GM23338 (cell line): Measurements from ENCODE around the gene ZCCHC9. TPM values are rescaled to one million over a fixed set of nuclear protein-coding genes. Genes with fewer than 3 reads are reported as not detected.

Source experiments
- ATAC-seq: fragments of 200-7000 bp; cut with Tn5 transposase; 3 replicates; pipeline ENCODE4 v1.9.1; 2020
- DNase-seq: peaks from one replicate; pipeline ENCODE4 v3.0.0-alpha.2; 2015; ENCODE audit warnings: low spot score
- H2AFZ ChIP-seq: fragments of 200-600 bp; sonication (generic); 2 replicates; pipeline ENCODE4 v1.8.0; 2016; ENCODE audit warnings: antibody characterized with exemption, mild to moderate bottlenecking, moderate library complexity
- H3F3A ChIP-seq: fragments of 200-600 bp; sonication (generic); replicated peaks from 2 replicates; pipeline ENCODE4 v1.8.0; 2017; ENCODE audit warnings: antibody characterized with exemption, mixed run types, low read depth
- H3K27ac ChIP-seq: fragments of 200-600 bp; sonication (generic); 2 replicates; pipeline ENCODE4 v1.6.1; 2016; ENCODE audit warnings: low read depth
- H3K27me3 ChIP-seq: fragments of 200-600 bp; sonication (generic); 2 replicates; pipeline ENCODE4 v1.8.0; 2016; ENCODE audit warnings: mild to moderate bottlenecking, mixed run types, moderate library complexity; ENCODE audit not compliant: insufficient read depth
- H3K36me3 ChIP-seq: fragments of 200-600 bp; sonication (generic); 2 replicates; pipeline ENCODE4 v1.8.0; 2016; ENCODE audit warnings: mild to moderate bottlenecking; ENCODE audit not compliant: insufficient read depth
- H3K4me1 ChIP-seq: fragments of 200-600 bp; sonication (generic); 2 replicates; pipeline ENCODE4 v1.8.0; 2016; ENCODE audit warnings: mild to moderate bottlenecking, moderate library complexity; ENCODE audit not compliant: insufficient read depth
- H3K4me2 ChIP-seq: fragments of 200-600 bp; sonication (generic); 2 replicates; pipeline ENCODE4 v1.7.1; 2017; ENCODE audit warnings: mixed run types
- H3K4me3 ChIP-seq: fragments of 200-600 bp; sonication (generic); 2 replicates; pipeline ENCODE4 v1.6.1; 2016; ENCODE audit warnings: mixed run types
- H3K79me2 ChIP-seq: fragments of 200-600 bp; sonication (generic); replicated peaks from 2 replicates; pipeline ENCODE4 v1.8.0; 2017; ENCODE audit warnings: mild to moderate bottlenecking; ENCODE audit not compliant: insufficient read depth
- H3K9me2 ChIP-seq: fragments of 200-600 bp; sonication (generic); 2 replicates; pipeline ENCODE4 v1.8.0; 2017; ENCODE audit not compliant: insufficient read depth
- H4K20me1 ChIP-seq: fragments of 200-600 bp; sonication (generic); replicated peaks from 2 replicates; pipeline ENCODE4 v1.8.0; 2017; ENCODE audit warnings: mild to moderate bottlenecking; ENCODE audit not compliant: insufficient read depth
- H3K27ac Mint-ChIP-seq: 2 replicates; pipeline ENCODE4 v1.8.0; 2020; ENCODE audit warnings: inconsistent platforms, mild to moderate bottlenecking, moderate library complexity, mixed read lengths
- H3K27me3 Mint-ChIP-seq: 3 replicates; pipeline ENCODE4 v1.8.0; 2022; ENCODE audit warnings: low read depth, mild to moderate bottlenecking, moderate library complexity, mixed read lengths, inconsistent platforms; ENCODE audit not compliant: insufficient read depth, poor library complexity
- H3K36me3 Mint-ChIP-seq: 3 replicates; pipeline ENCODE4 v1.8.0; 2021; ENCODE audit warnings: low read depth, mild to moderate bottlenecking, inconsistent platforms, moderate library complexity, mixed read lengths
- H3K4me1 Mint-ChIP-seq: 3 replicates; pipeline ENCODE4 v1.8.0; 2020; ENCODE audit warnings: mild to moderate bottlenecking, inconsistent platforms, mixed read lengths
- H3K4me3 Mint-ChIP-seq: 3 replicates; pipeline ENCODE4 v1.8.0; 2021; ENCODE audit warnings: moderate library complexity, mild to moderate bottlenecking, inconsistent platforms, mixed read lengths
- H3K9me3 Mint-ChIP-seq: 3 replicates; pipeline ENCODE4 v1.8.0; 2020; ENCODE audit warnings: moderate library complexity, mild to moderate bottlenecking, inconsistent platforms, mixed read lengths
- CTCF ChIP-seq, 2 experiments: fragments of 200-600 bp in 1 of 2; sonication (generic) in 1 of 2; conservative IDR thresholded peaks; 2 replicates each; pipeline versions ENCODE4 v1.5.1 to v1.6.1; 2016 to 2017; ENCODE audit warnings: antibody characterized with exemption in 2 of 2, low read depth in 2 of 2, mild to moderate bottlenecking in 2 of 2, moderate library complexity in 1 of 2
- ETS1 ChIP-seq: IDR thresholded peaks from 2 replicates; pipeline ENCODE4 v1.6.1; 2016; ENCODE audit warnings: antibody characterized with exemption
- EZH2 ChIP-seq: fragments of 200-600 bp; sonication (generic); IDR thresholded peaks from one replicate; pipeline ENCODE4 v1.8.0; 2017; ENCODE audit warnings: antibody characterized with exemption, mild to moderate bottlenecking, low read depth; ENCODE audit not compliant: unreplicated experiment
- NANOG ChIP-seq: IDR thresholded peaks from 2 replicates; pipeline ENCODE4 v1.6.1; 2016; ENCODE audit warnings: antibody characterized with exemption, borderline replicate concordance
- POLR2AphosphoS5 ChIP-seq: IDR thresholded peaks from 2 replicates; pipeline ENCODE4 v1.6.1; 2016; ENCODE audit warnings: antibody characterized with exemption, low read depth
- REST ChIP-seq: IDR thresholded peaks from one replicate; pipeline ENCODE4 v1.6.1; 2018; ENCODE audit warnings: antibody characterized with exemption; ENCODE audit not compliant: unreplicated experiment
- STAT1 ChIP-seq: IDR thresholded peaks from one replicate; pipeline ENCODE4 v1.6.1; 2016; ENCODE audit warnings: antibody characterized with exemption; ENCODE audit not compliant: unreplicated experiment
- ZNF331 ChIP-seq: fragments of 250-450 bp; sonication (Bioruptor Pico); IDR thresholded peaks from 2 replicates; pipeline ENCODE4 v1.5.0; 2020; ENCODE audit warnings: low read depth, mild to moderate bottlenecking, moderate library complexity
- polyA plus RNA-seq: library from polyadenylated mRNA; unstranded; fragments of >200 nt; fragmentation: Nextera tagmentation; extraction: Ambion mirVana; gene quantifications from 2 replicates; pipeline ENCODE4 v1.2.1, GENCODE V29; 2016
- total RNA-seq: library from RNA; depleted of rRNA; stranded (reverse); fragments of >200 nt; shearing (Covaris generic); gene quantifications from 2 replicates; pipeline ENCODE4 v1.2.3, GENCODE V29; 2014

Gene ZCCHC9
- total and polyA plus RNA-seq, 2 experiments from 2014 or later = 31.1 to 48.7 TPM

GRCh38 chr5:81345411-81346003 lies 44.1 kb downstream of the ZCCHC9 start (continued):
- TF ChIP-seq ZNF331 = no peak

- H3K27me3 Mint-ChIP-seq = no peaks in the 10 kb centered on the region
- H3K27ac Mint-ChIP-seq = peak overlapping the region; percentile 73; the same call in 1 of the 2 replicates
- peak; percentile 13 for DNase-seq
These were observed 47.8 kb downstream of the ZCCHC9 start for GRCh38 chr5:81349161-81349560.

More at GRCh38 chr5:81349161-81349560, 47.8 kb downstream of the ZCCHC9 start:
- H3K4me1 ChIP-seq = no peaks in the 10 kb centered on the region
- no peaks in the 10 kb centered on the region for H3K36me3 ChIP-seq
- H4K20me1 ChIP-seq = no peaks in the 10 kb centered on the region
- no peak overlapping the region for H3K27ac ChIP-seq
- no peak for TF ChIP-seq ZNF331
- TF ChIP-seq EZH2 = no peak
- no peak for TF ChIP-seq ETS1
- TF ChIP-seq STAT1 = no peak
- TF ChIP-seq REST = no peak
- TF ChIP-seq CTCF (conservative IDR thresholded peaks at IDR 0.05; ENCODE audit: low read depth in 2 of 2) = no peak
- TF ChIP-seq POLR2AphosphoS5 = no peak
- no peak for TF ChIP-seq NANOG
- H3K9me2 ChIP-seq = no peaks in the 10 kb centered on the region
- Mint-ChIP-seq H3K4me1 (peaks cover 11% of the 10 kb centered on the region), H3K4me3 (no peak overlapping the region), H3K9me3 (no peaks in the 10 kb centered on the region), H3K36me3 (no peaks in the 10 kb centered on the region)
- ATAC-seq = peak; percentile 55; the same call in 2 of the 3 replicates
- H3K4me2 ChIP-seq = no peak overlapping the region
- peak overlapping the region; percentile 53; the same call in 1 of the 2 replicates for H2AFZ ChIP-seq
- no peak overlapping the region for H3K4me3 ChIP-seq
- no peaks in the 10 kb centered on the region for H3F3A ChIP-seq
- H3K79me2 ChIP-seq = no peaks in the 10 kb centered on the region
- no peaks in the 10 kb centered on the region for H3K27me3 ChIP-seq
